ENCODE measurements around the gene SPOCK1.

SPOCK1 gene

GRCh38 chr5:137061382-137061781 is 437.7 kb downstream of the SPOCK1 start:
- no peak for TF ChIP-seq CTCF (IDR thresholded peaks at IDR 0.05; ENCODE audit: low read depth, low read length, missing control alignments)
- H3K27me3 ChIP-seq (replicated peaks): no peaks in the 10 kb centered on the region
- in situ Hi-C loops (cut with HindIII; ENCODE audit: low pct_ligation_motif_present, low sequenced_read_pairs): no loop called here
- H3K4me3 ChIP-seq (ENCODE audit: low read depth, low read length): no peak overlapping the region
- no peak overlapping the region for H3K27ac ChIP-seq
- no peak for DNase-seq
- H3K36me3 ChIP-seq (replicated peaks): no peaks in the 10 kb centered on the region

GRCh38 chr5:137058089-137058488 is 441.0 kb downstream of the SPOCK1 start:
- no peaks in the 10 kb centered on the region for H3K36me3 ChIP-seq (replicated peaks)
- no peak overlapping the region for H3K4me3 ChIP-seq (ENCODE audit: low read depth, low read length)
- no peak for DNase-seq
- TF ChIP-seq CTCF (IDR thresholded peaks at IDR 0.05; ENCODE audit: low read depth, low read length, missing control alignments): no peak
- no peak overlapping the region for H3K27ac ChIP-seq
- H3K27me3 ChIP-seq (replicated peaks): no peaks in the 10 kb centered on the region
- in situ Hi-C loops (cut with HindIII; ENCODE audit: low pct_ligation_motif_present, low sequenced_read_pairs): no loop called here

GRCh38 chr5:137056676-137057075 is 442.4 kb downstream of the SPOCK1 start:
- TF ChIP-seq CTCF (IDR thresholded peaks at IDR 0.05; ENCODE audit: low read depth, low read length, missing control alignments): no peak

GRCh38 chr5:137055271-137055872 is 443.8 kb downstream of the SPOCK1 start:
- H3K36me3 ChIP-seq (replicated peaks): no peaks in the 10 kb centered on the region
- H3K27me3 ChIP-seq (replicated peaks): no peaks in the 10 kb centered on the region
- H3K4me3 ChIP-seq (ENCODE audit: low read depth, low read length): no peak overlapping the region
- no peak for TF ChIP-seq CTCF (IDR thresholded peaks at IDR 0.05; ENCODE audit: low read depth, low read length, missing control alignments)
- in situ Hi-C loops (cut with HindIII; ENCODE audit: low pct_ligation_motif_present, low sequenced_read_pairs): no loop called here
- no peak for DNase-seq
- H3K27ac ChIP-seq: no peak overlapping the region

More at GRCh38 chr5:137056676-137057075, 442.4 kb downstream of the SPOCK1 start:
- no peaks in the 10 kb centered on the region for H3K27me3 ChIP-seq (replicated peaks)
- in situ Hi-C loops (cut with HindIII; ENCODE audit: low pct_ligation_motif_present, low sequenced_read_pairs): no loop called here
- no peak overlapping the region for H3K27ac ChIP-seq
- no peak for DNase-seq
- H3K4me3 ChIP-seq (ENCODE audit: low read depth, low read length): no peak overlapping the region
- H3K36me3 ChIP-seq (replicated peaks): no peaks in the 10 kb centered on the region

GRCh38 chr5:137054792-137055191 is 444.3 kb downstream of the SPOCK1 start:
- no peak for TF ChIP-seq CTCF (IDR thresholded peaks at IDR 0.05; ENCODE audit: low read depth, low read length, missing control alignments)

GRCh38 chr5:137054335-137054734 is 444.8 kb downstream of the SPOCK1 start:
- H3K36me3 ChIP-seq (replicated peaks): no peaks in the 10 kb centered on the region
- in situ Hi-C loops (cut with HindIII; ENCODE audit: low pct_ligation_motif_present, low sequenced_read_pairs): no loop called here
- no peak overlapping the region for H3K27ac ChIP-seq
- no peak overlapping the region for H3K4me3 ChIP-seq (ENCODE audit: low read depth, low read length)
- DNase-seq: no peak
- no peaks in the 10 kb centered on the region for H3K27me3 ChIP-seq (replicated peaks)
- no peak for TF ChIP-seq CTCF (IDR thresholded peaks at IDR 0.05; ENCODE audit: low read depth, low read length, missing control alignments)

More at GRCh38 chr5:137054792-137055191, 444.3 kb downstream of the SPOCK1 start:
- in situ Hi-C loops (cut with HindIII; ENCODE audit: low pct_ligation_motif_present, low sequenced_read_pairs): no loop called here
- no peaks in the 10 kb centered on the region for H3K36me3 ChIP-seq (replicated peaks)
- H3K27ac ChIP-seq: no peak overlapping the region
- H3K27me3 ChIP-seq (replicated peaks): no peaks in the 10 kb centered on the region
- H3K4me3 ChIP-seq (ENCODE audit: low read depth, low read length): no peak overlapping the region
- DNase-seq: no peak
